IPS-NIHi7 (cell line): ENCODE results near the gene GSDME.
"Not testable (repeated sequence)": the region's sequence is repeated elsewhere in the genome, so short reads cannot be mapped to it uniquely, and the experiment has no call there.

Experiments used
- DNase-seq: peaks from one replicate; pipeline ENCODE4 v3.0.0; 2012; ENCODE audit warnings: mixed read lengths; ENCODE audit errors: extremely low spot score

GSDME gene

GRCh38 chr7:24757353-24758275, at the start of gene GSDME:
Gene GSDME (minus strand): TSS chr7:24757464. CDS start chr7:24749774, 7,690 bp downstream.
- peak; percentile 75 for DNase-seq

- no peak for DNase-seq
These were observed 45.0 kb upstream of the GSDME start for GRCh38 chr7:24802300-24802699.

GRCh38 chr7:24801883-24802282, 44.6 kb upstream of the GSDME start:
- DNase-seq: no peak

GRCh38 chr7:24800667-24801066, 43.4 kb upstream of the GSDME start:
- no peak for DNase-seq

GRCh38 chr7:24800073-24800472, 42.8 kb upstream of the GSDME start:
- DNase-seq: no peak

- DNase-seq: no peak
These were observed 42.2 kb upstream of the GSDME start for GRCh38 chr7:24799506-24799905.

- DNase-seq: no peak
These were observed 41.0 kb upstream of the GSDME start for GRCh38 chr7:24798261-24798660.

GRCh38 chr7:24797270-24797669, 40.0 kb upstream of the GSDME start:
- no peak for DNase-seq

- no peak for DNase-seq
These were observed 38.1 kb upstream of the GSDME start for GRCh38 chr7:24795407-24795767.

GRCh38 chr7:24794751-24795406, 37.6 kb upstream of the GSDME start:
- DNase-seq: not testable (repeated sequence)

- DNase-seq: no peak
These were observed 36.9 kb upstream of the GSDME start for GRCh38 chr7:24793982-24794648.

- no peak for DNase-seq
These were observed 31.8 kb upstream of the GSDME start for GRCh38 chr7:24788961-24789576.

GRCh38 chr7:24788075-24788474, 30.8 kb upstream of the GSDME start:
- DNase-seq: no peak

GRCh38 chr7:24786941-24787340, 29.7 kb upstream of the GSDME start:
- no peak for DNase-seq

GRCh38 chr7:24786306-24786705, 29.0 kb upstream of the GSDME start:
- DNase-seq: no peak

- DNase-seq: no peak
These were observed 27.0 kb upstream of the GSDME start for GRCh38 chr7:24784277-24784676.

- DNase-seq: no peak
These were observed 26.4 kb upstream of the GSDME start for GRCh38 chr7:24783698-24784097.

GRCh38 chr7:24781106-24781505, 23.8 kb upstream of the GSDME start:
- no peak for DNase-seq

- DNase-seq: no peak
These were observed 22.0 kb upstream of the GSDME start for GRCh38 chr7:24779283-24779655.

- no peak for DNase-seq
These were observed 21.4 kb upstream of the GSDME start for GRCh38 chr7:24778543-24779282.

- no peak for DNase-seq
These were observed 20.5 kb upstream of the GSDME start for GRCh38 chr7:24777806-24778205.
